GM19397 (cell line): ENCODE measurements around the gene TRIML1.

ENCODE experiments used
- ATAC-seq: cut with Tn5 transposase; IDR thresholded peaks from one replicate; pipeline ENCODE4 v1.9.1; 2021; ENCODE audit warnings: mild to moderate bottlenecking, moderate library complexity; ENCODE audit not compliant: unreplicated experiment

TRIML1 gene

DNA sequence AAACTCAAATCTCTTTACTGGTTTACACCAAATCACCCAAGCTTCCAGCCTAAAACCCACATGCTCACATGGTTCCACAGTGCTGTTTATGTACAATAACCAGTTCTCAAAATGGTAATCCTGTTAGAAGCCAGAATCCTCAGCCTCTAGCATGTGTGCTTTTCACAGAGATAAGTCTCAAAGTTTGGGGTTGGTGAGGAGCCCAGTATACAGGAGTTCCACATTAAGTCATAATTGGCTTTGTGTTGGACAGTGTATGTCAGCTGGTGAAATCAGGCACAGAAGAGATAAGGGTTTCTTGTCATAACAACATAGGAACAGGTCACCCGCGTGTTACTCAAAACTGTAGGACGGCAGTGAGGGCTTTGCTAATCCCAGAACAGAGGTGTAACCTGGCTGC, at the start of gene TRIML1:
TSS of gene TRIML1 (plus strand) at position 301 of the 400 bp plus-strand sequence. CDS start 118 bp downstream, outside the sequence.
- ATAC-seq, result no peak

- no peak for ATAC-seq
Observed at GRCh38 chr4:188092824-188093223, 46.4 kb upstream of the TRIML1 start.

- ATAC-seq, result no peak
Observed at GRCh38 chr4:188106454-188106853, 32.8 kb upstream of the TRIML1 start.

GRCh38 chr4:188107931-188108843, 31.1 kb upstream of the TRIML1 start:
- ATAC-seq, result no peak

- no peak for ATAC-seq
Observed at GRCh38 chr4:188109157-188109755, 30.0 kb upstream of the TRIML1 start, which contains the start of gene TRIML2. Gene TRIML2 (minus strand): TSS chr4:188109603. CDS start chr4:188105368, 4,235 bp downstream.

- ATAC-seq, result no peak
Observed at GRCh38 chr4:188110036-188110435, 29.2 kb upstream of the TRIML1 start.

DNA sequence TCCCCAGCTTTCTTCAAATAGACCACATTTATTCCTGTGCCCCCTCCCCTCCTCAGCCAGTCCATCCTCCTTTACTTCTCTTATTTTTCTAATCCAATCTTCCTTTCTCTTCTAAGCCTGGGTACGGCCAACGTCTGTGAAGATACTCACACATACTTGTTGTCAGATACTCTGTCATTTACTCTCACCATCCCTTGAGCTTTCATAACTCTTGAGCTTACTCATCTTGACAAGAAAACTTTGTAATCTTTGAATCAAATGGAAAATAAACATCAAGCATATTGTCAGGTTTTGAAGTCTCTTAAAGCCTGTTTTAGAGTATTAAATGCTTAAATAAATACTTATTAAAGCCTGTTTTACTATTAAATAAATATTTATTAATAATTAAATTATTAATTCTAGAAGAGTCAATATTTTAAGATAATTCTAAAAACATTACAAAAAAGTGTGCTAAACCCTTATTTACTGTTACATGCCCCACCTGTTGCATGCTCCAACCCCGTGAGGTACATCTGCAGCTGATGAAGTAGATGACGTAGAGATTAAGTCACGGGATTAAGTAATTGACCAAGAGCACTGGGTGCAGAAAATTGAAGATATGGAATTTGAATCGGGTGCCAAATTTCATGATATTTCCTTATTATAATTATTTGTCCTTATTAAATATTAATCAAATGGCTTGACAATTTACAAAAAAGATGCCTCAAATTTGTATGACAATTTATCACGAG, 28.3 kb upstream of the TRIML1 start:
- ATAC-seq, result no peak

DNA sequence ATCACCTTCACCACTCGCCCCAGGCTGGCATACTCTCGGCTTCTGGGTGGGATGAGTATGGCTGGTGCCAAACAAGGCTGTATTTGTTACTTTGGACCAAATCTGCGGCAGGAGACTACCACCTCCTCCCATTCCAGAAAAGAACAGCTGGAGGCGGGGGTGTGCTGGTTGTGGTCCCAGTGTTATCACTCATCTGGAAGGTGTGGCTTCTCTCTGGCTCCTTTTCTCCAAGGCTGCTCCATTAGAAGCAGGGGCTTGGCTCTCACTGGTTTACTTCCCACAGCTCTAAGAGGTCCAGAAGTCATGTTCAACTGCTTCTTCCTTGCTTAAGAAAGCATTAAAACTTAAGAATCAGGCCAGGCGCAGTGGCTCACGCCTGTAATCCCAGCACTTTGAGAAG, 27.3 kb upstream of the TRIML1 start:
- ATAC-seq, result no peak

- ATAC-seq, result no peak
Observed at GRCh38 chr4:188113156-188113555, 26.1 kb upstream of the TRIML1 start.

GRCh38 chr4:188117631-188118324, 21.5 kb upstream of the TRIML1 start:
- no peak for ATAC-seq

DNA sequence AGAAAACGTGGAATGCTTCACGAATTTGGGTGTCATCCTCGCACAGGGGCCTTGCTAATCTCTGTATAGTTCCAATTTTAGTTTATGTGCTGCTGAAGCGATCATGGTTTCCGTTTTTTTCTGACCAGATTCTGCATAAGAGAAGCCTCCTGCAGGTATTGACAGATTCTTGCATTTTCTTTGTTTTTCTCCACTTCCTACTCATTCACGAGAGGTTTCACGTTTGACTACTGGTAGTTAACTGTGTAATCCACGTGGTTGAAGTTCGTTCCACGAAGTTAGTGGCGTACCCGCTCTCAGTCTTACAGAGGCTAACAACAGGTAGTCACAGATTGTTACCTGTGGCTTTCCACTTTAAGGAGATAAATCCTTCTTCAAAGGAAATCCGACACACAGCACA, 17.7 kb upstream of the TRIML1 start:
- ATAC-seq, result no peak

DNA sequence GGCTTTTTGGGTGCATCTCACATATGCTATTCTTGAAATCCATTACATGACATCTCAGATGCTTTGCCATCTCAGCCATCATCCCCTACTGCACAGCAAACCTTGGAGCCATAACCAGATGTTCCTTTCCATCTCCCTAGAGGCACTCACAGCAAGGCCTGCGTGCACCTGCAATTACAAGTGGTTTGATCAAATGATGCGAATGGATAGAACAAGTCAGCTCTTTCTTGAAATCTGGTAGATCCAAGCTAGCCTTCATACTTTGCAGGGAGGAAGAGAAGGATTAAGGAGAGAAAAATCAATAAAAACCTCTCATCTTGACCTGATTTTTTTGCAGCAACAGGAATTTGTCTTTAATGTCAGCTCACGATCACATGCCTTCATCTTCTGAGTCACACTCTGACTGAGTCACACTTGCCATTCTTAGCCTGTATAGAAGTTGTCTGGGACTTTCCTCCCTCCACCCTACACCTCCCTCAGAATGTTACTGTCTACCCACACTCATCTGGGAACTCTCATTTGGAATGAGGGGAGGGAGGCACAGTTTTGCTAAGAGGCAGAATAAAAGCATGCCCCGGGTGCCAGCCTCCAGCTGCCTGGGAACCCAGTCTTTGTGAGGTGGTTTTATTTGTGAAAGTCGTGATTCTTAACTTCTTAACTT, 11.9 kb upstream of the TRIML1 start:
- no peak for ATAC-seq

GRCh38 chr4:188130355-188130754, 8.9 kb upstream of the TRIML1 start:
- no peak for ATAC-seq

GRCh38 chr4:188132232-188132631, 7.0 kb upstream of the TRIML1 start:
- ATAC-seq, result no peak

- ATAC-seq, result no peak
Observed at GRCh38 chr4:188138227-188138626, 1.0 kb upstream of the TRIML1 start.

DNA sequence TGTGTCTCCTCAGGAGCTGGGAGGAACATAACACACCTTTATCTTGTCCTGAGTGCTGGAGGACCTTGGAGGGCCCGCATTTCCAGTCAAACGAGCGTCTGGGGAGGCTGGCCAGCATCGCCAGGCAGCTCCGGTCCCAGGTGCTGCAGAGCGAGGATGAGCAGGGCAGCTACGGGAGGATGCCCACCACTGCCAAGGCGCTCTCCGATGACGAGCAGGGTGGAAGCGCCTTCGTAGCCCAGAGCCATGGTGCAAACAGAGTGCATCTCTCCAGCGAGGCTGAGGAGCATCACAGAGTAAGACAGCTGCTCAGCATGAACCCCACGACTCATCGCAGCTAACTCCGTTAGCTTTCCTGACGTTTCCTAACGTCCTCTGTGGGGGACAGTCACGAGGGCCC, 430 bp downstream of the TRIML1 start:
- no peak for ATAC-seq

DNA sequence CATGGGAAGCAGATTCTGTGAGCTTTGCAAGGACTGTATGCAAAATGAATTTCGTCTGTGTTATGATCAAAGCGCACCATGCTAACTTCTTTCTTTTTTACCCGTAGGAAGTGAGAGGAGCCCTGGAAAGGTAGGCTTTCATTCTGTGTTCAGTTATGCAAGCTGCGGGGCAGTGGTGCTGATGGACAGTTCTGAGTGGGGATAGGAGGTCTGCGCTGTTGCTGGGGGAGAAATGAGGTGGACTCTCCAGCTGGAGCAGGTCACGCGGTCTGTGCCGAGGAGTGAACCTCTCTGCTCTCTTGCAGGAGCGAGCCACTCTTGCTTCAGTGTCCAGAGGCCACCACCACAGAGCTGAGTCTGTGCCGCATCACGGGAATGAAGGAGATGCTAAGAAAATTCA, 4.5 kb downstream of the TRIML1 start:
- ATAC-seq, result no peak

DNA sequence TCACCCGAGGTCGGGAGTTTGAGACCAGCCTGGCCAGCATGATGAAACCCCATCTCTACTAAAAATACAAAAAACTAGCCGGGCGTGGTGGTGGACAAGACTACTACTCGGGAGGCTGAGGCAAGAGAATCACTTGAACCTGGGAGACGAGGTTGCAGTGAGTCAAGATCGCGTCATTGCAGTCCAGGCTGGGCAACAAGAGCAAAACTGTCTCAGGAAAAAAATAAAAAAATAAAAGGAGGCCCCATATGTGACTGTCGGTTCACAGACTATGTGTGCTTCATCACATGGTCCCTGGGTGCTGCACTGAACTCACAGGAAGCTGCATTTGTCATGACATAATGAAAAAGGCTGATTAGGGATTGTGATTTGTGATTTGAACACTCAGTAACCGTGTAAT, 6.4 kb downstream of the TRIML1 start:
- no peak for ATAC-seq

- no peak for ATAC-seq
Observed at GRCh38 chr4:188146618-188147017, 7.4 kb downstream of the TRIML1 start.

- ATAC-seq, result no peak
Observed at GRCh38 chr4:188147176-188147575, 7.9 kb downstream of the TRIML1 start.
